GM12892 (cell line): ENCODE data around the gene SLC4A2.
"Not testable (repeated sequence)": the region's sequence is repeated elsewhere in the genome, so short reads cannot be mapped to it uniquely, and the experiment has no call there.

Experiments used
- DNase-seq: peaks from one replicate; pipeline ENCODE4 v3.0.0; 2011; ENCODE audit not compliant: insufficient read length
- FAIRE-seq: peaks from 2 replicates; lab custom pipeline; 2011; peaks lifted over from hg19 to GRCh38; lab: Jason Lieb, UNC
- POLR2A ChIP-seq: IDR thresholded peaks from 2 replicates; pipeline ENCODE4 v1.6.1; 2011; ENCODE audit warnings: low read depth, low read length, control low read depth
- POLR2AphosphoS5 ChIP-seq: IDR thresholded peaks from 2 replicates; pipeline ENCODE4 v1.6.1; 2011; ENCODE audit warnings: low read depth, low read length, control low read depth
- TAF1 ChIP-seq: IDR thresholded peaks from 2 replicates; pipeline ENCODE4 v1.6.1; 2011; ENCODE audit warnings: low read depth, mild to moderate bottlenecking, control low read depth, low read length, borderline replicate concordance

Gene SLC4A2

DNA sequence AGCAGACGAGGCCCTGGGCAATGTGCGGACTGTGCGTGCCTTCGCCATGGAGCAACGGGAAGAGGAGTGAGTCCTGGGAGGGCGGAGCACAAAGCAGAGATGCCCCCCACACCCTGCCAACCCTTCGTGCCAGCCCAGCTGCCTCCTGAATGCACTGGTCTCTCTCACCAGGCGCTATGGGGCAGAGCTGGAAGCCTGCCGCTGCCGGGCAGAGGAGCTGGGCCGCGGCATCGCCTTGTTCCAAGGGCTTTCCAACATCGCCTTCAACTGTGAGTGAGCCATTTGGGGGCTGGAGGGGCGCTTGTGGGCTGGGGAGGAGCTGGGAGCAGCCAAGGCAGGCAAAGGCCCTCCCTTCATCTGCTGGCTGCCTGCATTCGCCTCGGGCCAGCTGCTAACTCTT lies 23.5 kb upstream of the SLC4A2 start:
- DNase-seq = no peak
- TF ChIP-seq POLR2A = no peak
- no peak for TF ChIP-seq TAF1
- TF ChIP-seq POLR2AphosphoS5 = no peak
- FAIRE-seq = no peak

DNA sequence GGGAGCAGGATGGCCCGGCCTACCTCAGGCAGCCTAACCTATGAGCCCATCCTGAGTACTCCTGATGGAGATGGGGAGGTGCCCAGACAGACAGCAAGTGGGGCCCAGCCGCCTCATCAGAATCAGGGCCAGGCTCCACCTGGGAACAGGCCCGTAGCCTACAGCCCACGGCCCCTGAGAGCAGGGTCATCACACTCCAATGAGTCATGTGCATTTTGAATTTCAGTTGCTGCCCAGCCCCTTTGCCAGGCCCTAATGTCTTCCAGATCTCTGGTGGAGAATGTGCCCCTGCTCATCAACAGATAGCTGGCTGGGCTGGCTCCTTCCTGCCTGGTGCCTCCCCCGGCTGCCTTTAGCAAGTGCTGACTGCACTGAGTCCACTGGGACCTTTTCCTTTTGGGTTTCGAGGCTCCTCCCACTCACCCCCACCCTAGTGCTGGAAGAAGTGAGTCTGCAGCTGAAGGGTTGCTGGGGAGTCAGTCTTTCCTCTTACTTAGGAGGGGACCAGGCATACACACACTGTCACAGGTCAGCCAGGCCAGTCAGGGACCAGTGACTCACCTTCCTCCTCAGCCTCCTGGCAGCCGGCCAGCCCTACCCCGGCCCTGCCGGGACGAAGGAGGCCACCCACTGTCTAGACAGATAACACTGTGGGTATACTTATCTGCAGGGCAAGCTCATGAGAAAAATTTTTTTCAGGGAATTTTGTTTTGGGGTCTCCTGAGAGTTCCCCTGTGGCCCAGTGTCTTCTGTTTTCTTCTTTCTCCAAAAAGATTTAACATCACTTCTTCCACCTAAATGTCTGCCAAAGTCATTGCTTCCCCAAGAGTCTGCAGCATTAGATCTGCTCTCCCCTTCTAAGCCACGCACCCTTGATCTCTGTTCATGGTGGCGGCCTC lies 20.2 kb upstream of the SLC4A2 start:
- DNase-seq = no peak
- no peak for FAIRE-seq
- TF ChIP-seq TAF1 (no peak), POLR2A (no peak), POLR2AphosphoS5 (no peak)

DNA sequence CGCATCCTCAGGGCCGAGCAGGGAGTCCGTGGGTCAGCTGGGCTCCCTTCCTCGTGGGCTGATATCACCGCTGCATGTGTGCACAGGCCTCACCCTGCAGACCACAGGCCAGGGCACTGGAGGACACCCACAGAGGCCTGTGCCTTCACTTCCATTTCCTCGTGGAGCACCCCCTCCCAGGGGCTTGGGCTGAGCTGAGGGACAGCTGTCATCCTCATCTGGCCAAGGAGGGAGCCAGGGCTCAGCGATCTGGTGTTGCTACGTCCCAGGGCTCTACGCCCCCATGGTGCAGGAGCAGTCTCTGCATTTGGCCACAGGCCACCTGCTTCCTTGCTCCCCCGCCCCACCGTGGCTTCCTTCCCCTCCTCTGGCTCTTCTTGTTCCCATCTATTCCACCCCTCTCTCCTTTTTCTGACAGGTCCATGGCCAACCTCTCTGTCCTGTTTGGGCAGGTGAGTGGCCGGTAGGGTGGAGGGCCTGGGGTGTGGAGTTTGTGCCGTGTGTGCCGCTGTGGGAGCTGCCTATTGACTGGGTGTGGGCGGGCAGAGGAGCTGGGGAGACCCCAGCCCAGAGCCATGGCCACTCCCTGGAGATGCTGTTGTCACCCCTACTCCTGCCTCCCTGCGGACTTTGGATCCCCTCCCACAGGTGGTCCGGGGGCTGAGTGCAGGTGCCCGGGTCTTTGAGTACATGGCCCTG lies 19.4 kb upstream of the SLC4A2 start:
- no peak for TF ChIP-seq TAF1
- no peak for TF ChIP-seq POLR2AphosphoS5
- TF ChIP-seq POLR2A = no peak
- DNase-seq (no peak), FAIRE-seq (no peak)

DNA sequence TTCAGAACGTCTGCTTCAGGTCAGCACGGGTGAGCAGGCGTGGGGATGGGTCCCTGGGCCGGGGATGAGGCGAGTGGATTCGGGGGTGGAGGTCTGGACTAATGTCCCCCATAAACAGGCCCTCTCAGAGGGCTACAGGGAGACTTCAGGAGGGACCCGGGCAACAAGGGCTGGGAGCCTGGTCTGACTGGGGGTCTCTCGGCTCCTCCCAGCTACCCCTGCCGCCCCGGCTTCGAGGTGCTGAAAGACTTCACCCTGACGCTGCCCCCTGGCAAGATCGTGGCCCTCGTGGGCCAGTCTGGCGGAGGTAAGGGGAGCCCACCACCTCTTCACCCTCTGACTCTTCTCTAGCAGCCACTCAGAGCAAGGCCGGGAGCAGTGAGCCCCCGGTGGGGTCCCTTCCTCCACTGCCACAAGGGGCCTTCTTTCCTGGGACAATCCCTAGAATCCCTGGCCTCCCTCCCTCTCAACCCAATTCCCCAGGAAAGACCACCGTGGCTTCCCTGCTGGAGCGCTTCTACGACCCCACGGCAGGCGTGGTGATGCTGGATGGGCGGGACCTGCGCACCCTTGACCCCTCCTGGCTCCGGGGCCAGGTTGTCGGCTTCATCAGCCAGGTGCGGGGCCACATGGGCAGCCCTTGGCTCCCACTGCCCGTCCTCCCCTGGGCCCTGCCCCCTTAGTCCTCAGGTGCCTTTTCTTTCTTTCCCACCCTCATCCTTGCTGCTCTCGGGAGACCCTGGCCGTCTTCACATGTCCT lies 18.6 kb upstream of the SLC4A2 start:
- FAIRE-seq = no peak
- DNase-seq = no peak
- TF ChIP-seq POLR2A (no peak), TAF1 (no peak), POLR2AphosphoS5 (no peak)

DNA sequence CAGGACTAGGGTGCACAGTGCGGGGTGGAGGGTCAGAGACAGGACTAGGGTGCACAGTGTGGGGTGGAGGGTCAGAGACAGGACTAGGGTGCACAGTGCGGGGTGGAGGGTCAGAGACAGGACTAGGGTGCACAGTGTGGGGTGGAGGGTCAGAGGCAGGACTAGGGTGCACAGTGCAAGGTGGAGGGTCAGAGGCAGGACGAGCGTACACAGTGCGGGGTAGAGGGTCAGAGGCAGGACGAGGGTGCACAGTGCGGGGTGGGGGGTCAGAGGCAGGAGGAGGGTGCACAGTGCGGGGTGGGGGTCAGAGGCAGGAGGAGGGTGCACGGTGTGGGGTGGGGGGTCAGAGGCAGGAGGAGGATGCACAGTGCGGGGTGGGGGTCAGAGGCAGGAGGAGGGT lies 15.9 kb upstream of the SLC4A2 start:
- not testable (repeated sequence) for FAIRE-seq, DNase-seq

DNA sequence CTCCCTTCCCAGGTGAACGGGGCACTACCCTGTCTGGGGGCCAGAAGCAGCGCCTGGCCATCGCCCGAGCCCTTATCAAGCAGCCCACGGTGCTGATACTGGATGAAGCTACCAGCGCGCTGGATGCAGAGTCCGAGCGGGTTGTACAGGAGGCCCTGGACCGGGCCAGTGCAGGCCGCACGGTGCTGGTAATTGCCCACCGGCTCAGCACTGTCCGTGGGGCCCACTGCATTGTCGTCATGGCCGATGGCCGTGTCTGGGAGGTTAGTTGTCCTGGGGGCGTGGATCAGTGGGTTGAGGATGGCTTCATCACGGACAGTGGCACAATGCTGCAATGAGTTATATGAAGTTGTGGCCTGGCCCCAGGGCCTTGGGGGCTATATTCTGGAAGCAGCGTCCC lies 15.4 kb upstream of the SLC4A2 start:
- TF ChIP-seq POLR2AphosphoS5 = no peak
- TF ChIP-seq TAF1 = no peak
- TF ChIP-seq POLR2A = no peak
- FAIRE-seq (no peak), DNase-seq (no peak)

DNA sequence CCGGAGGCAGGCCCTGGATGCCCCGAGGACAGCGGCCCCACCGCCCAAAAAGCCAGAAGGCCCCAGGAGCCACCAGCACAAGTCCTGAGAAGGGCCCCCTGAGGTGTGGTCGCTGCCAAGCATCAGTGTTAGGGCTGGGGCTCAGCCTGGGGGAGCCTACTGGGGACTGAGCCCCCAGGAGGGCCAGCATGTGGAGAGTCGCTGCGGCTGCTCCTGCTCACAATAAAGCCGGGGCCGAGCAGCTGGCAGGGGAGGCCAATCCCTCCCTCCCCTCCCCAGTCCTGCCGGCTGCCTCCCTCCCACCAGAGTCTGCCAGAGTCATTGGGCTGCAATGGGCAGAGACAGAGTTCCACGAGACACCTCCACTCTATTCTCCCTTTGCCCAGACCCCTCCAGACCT lies 14.1 kb upstream of the SLC4A2 start:
- FAIRE-seq (no peak), DNase-seq (no peak)
- TF ChIP-seq POLR2AphosphoS5 (no peak), TAF1 (no peak), POLR2A (no peak)

DNA sequence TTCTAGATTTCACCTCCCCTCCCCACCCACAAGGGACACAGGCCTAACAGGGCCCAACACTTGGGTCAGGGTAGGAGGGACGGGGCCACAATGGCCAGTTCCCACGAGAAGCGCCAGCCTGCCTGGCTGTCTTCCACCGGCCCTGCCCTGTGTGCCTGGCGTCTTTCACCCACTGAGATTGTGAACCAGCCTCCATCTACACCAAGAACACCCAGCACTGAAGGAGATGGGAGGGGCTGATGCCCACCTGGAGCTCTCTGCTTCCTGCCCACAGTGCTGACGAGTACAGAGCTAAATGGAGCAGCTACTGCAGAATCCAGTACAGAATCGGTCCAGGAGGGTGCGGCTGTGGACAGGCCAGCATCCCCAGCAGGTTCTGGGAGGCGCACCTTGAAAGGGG lies 13.4 kb upstream of the SLC4A2 start:
- DNase-seq (no peak), FAIRE-seq (no peak)
- TF ChIP-seq POLR2AphosphoS5 (no peak), POLR2A (no peak), TAF1 (no peak)

DNA sequence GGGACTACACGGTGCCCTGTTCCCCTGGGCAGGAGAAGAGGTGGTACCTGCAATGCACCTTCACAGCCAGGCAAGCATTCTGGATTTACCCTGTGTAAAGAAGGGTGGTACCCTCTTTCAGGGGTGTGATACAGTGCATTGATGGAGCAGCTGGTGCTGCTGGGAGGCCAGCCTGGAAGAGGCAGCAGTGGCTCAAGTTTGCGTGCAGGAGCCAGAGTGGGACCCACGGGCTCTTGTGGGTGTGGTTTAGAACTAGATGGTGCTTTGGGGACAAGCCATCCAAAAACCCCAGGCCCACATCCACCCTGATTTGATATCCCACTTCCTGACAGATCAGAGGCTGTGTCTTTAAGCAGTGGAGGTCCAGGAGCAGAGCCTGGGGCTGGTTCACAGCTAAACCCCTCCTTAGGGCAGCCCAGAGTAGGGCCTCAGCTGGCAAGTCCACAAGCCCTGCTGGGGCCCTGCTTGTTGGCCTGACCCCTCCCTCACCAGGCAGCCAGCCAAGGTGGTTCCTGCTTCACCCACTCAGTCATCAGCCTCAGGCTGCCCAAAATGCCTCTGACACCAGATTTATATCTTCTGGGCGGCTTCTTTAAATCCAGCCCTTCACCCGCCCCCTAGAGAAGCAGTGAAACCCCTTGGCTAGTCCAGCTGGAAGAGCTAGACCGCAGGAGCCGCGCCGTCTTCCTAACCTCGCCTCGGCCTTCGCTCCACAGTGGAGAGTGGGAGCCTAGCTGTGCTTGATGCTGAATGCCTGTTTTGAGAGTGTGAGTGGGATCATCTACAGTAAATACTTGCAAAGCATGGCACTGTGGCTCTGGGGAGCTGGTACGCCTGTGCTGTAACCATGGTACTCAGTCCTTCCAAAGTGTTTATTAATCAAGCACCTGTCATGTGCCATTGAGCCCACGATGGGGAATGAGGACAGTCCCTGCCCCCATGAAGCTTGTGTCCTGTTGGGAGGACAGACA lies 12.5 kb upstream of the SLC4A2 start:
- TF ChIP-seq TAF1 (no peak), POLR2AphosphoS5 (no peak), POLR2A (no peak)
- no peak for DNase-seq
- FAIRE-seq = no peak

DNA sequence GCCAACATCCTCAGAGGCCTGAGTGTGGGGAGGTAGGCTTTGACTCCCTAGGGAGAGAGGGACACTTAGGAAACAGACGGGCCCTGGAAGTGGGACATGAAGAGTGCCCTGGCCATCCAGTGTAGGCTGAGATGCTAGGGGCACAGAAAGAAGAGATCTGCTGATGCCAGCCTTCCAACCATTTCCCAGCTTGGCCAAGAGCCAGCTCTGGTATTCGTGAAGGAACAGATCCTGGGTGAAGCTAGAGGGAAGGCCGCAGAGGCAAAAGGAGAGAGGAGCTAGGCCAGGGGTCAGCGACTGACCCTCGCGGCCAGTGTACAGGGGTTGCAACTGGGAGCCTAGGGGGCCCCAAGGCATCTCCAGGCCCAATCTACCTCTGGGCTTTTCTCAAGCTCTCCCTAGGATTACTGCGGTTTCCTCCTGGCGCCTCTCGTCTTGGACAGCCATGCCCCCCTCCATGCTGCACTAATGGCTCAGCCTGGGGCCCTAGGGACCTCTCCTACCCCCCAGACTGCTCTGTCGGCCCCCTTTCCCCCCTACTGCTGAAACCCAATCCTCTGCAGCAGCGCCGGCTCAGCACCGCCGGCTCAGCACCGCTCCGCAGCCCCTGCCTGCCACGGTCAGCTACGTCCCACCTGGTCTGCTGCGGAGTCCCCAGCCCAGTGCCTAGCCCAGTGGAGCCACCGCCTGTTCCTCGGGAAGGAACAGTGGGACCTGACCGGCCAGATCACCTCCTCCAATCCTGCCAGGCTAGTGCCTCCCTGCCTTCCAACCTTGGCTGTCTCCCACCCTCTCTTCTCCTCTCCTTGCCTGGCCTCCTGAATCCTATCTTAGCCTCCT lies 11.2 kb upstream of the SLC4A2 start, which contains the start of gene ASIC3:
Gene ASIC3 (plus strand): TSS at position 556 of the 840 bp plus-strand sequence. CDS start 355 bp downstream, outside the sequence.
- FAIRE-seq = no peak
- TF ChIP-seq POLR2A (no peak), TAF1 (no peak), POLR2AphosphoS5 (no peak)
- DNase-seq = no peak
